Left hindlimb (tissue), 1 donor: Measurements from ENCODE around the gene EIF5.

Experiments used
- DNase-seq: peaks from one replicate; pipeline ENCODE4 v3.0.0-alpha.2; 2018

Gene EIF5

DNA sequence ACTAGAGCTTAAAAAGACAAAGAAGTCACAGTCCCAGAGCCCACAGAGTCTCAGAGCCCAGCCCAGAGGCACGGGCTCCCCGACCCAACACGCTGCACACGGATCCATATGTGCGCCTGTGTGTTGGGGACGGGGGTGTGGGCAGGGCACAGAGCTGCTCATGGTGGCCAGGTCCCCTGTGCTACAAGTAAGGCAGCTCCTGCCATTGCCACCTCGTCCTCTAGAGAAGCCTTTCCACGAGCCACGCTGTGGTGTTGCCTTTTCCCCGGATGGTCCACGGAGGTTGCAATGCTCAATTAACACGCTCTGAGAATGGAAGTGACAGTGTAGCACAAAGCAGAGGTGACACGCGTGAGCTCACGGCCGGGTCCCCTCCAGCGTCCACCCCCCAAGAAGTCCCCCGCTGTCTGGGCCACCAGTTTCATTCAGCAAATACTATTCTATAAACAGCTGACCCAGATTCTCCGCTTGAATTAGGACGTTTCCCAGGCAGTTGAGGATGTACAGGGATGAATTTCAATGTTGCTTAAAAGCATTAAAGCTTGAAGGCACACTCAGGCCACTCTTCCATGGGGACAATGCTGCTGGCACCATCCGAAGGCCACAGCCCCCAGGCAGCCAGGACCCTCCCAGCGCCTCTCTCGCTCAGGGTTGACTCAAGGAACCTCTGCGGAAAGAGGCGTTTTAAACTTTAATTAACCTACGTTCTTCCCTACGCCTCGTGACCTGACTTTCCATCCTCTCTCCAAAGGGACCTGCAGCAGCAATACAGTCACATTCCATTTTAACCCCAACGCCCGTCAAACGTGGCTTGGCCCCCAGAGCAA is 22.7 kb upstream of the EIF5 start:
- no peak for DNase-seq

DNA sequence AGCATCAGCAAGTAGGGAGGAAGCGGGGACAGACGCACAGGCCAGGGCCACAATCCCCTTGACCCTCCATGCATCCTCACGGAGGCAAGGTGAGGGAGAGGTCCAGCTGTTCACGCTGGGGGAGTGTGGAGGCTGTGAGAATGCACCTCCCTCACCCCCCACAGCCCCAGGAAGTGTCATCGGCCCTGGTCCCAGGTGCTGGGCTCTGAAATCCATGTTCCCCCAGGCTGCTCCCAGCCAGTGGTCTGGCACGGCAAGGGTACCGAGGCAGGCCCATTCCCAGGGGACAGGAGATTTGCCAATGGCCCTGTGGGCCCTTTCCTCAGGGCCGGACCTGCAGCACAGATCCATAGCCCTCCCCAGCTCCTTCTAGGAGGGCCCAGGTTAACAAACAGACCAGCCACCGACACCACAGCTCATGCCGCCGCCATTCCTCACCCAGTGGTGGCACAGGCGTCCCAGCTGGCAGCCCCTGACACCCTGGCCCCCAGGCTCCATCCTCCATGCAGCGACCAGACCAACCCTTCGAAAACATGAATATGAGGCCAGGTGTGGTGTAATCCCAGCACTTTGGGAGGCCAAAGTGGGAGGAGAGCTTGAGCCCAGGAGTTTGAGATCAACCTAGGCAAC is 21.9 kb upstream of the EIF5 start:
- no peak for DNase-seq

DNA sequence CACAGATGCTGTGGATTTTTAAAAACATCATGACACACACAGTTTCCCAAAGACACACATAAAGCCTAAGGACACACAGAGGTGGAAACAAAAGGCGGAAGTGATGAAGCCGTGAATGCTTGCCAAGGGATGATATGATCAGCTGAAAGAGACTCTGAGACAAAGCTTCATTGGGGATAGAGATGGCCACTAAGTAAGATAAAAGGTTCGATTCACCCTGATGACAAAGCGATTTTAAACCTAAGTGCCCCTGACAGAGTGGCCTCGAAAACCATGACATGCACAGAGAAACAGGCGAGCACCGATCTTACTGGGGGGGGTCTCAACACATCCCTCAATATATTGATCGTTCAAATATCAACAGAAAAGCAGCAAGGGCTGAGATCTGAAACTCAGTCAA is 20.3 kb upstream of the EIF5 start:
- no peak for DNase-seq

DNA sequence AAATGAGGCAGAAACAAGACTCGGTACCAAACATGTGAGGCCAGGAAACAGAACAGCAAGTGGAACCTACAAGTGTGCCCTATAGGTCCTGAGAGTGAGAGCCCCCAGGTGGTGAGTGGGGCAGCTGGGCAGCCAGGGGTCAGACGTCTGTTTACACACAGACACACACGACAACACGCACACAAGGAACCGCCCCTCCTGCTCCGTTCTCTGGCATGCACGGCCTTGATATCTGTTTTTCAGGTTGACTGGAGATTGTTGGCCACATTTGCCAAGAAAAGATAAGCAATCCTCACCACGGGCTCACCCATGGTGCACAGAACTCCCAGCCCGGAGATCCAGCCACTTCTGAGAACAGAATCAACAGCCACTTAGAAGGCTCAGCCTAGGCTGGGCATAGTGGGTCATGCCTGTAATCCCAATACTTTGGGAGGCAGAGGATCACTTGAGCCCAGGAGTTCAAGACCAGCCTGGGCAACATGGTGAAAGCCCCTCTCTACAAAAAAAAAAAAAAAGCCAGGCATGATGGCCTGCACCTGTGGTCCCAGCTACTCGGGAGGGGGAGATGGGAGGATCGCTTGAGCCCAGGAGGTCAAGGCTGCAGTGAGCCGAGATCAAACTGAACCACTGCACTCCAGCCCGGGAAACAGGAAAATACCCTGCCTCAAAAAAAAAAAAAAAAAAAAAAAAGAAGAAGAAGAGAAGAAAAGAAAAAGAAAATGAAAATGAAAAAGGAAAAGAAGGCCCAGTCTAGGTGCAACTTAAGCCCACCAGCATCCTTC is 19.4 kb upstream of the EIF5 start:
- no peak for DNase-seq

DNA sequence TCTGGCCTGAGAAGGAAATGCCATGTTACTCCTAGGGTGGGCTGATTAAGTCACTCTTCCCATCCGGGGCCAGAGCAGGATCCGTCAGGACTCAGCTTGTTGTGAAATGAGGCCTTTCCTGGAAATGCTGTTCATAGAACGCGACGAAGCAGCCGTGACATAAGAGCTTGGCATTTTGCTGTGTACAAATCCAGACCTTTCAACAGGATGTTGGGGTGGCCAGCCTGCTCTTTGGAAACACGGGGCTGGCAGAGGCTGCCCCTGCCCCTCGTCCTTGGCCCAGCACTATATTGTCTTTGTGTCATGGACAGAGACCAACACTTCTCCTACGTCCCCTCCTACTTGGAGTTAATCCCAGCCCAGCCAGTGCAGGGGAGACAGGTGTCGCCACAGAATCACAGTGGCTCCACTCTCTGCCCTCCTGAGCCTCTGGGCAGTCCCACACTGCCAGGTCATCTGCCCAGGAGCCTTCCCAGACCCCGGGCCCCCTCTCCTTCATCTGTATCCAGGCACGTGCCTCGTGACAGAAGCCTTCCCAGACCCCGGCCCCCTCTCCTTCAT is 18.6 kb upstream of the EIF5 start:
- no peak for DNase-seq

DNA sequence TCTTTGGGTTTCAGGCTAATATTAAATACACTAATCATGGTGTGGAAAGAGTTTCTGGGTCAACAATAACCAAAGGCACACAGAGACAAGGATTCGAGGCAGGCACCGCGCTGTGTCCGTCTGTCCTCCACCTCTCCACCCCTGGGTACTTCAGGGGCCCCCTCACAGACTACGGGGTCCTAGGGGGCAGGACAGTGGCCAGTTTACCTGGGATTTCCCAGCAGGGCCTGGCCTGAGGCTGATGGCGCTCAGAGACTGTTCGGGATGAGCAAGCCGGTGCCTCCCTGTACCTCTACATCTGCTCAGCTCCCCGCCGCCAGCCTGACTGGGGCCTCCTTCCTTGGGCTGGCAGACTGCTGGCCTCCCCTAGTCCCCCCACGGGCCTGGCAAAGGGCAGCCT is 18.1 kb upstream of the EIF5 start:
- DNase-seq: no peak

DNA sequence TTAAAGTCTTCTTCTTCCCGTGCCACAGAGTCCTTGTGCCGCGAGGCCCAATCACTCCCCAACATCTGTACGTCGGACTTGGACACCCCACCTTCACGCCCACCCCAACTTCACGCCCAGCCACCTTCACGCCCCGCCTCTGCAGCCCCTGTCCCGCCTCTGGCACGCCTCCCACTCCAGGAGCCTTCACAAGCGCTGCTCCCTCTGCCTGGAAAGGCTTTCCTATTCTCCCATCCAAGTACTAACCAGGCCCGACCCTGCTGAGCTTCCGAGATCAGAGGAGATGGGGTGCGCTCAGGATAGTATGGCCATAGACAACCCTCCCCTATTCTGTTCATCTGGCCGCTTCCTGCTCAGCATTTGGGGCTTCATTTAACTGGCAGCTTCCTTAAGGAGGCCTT is 17.3 kb upstream of the EIF5 start:
- DNase-seq: no peak

DNA sequence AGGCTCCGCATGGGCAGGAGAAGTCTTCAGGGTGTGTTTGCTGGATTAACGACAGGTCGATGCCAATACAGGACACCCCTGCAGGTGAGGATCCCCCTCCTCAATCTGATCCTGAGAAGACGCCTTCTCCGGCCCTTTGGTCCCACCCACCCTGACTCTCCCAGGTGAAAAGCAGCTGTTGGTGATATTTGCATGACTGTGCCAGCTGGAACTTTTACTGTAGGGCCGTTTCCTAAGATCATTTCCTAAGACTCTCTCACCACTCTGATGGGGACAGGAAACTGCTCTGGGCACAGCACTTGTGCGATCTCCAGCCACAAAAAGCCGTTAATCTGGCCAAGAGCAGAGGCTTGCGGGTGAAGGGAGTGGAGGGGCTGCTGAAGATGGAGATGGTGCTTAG is 16.8 kb upstream of the EIF5 start:
- no peak for DNase-seq

DNA sequence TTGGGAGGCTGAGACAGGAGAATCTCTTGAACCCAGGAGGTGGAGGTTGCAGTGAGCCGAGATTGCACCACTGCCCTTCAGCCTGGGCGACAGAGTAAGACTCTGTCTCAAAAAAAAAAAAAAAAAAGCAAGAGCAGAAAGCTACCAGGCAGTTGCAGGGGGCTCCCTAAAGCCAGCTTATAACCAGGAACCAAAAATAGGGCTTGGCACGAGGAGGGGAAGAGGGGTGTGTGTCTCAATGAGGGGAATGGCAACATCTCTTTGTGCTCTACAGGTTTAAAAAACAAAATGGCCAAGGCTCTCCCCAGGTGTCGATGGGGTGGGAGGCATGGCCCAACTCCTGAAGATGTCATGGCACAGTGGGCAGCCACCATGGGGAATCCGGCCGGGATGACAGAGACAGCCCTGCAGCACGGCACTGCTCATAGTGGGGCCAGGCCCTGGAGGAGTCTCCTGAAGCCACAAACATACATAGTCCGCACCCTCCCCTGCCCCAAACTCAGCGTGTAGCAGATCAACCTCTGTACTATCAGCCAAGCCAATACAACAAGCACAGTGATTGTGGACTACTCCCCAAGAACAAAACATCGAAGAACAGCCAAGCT is 16.0 kb upstream of the EIF5 start:
- DNase-seq: no peak

DNA sequence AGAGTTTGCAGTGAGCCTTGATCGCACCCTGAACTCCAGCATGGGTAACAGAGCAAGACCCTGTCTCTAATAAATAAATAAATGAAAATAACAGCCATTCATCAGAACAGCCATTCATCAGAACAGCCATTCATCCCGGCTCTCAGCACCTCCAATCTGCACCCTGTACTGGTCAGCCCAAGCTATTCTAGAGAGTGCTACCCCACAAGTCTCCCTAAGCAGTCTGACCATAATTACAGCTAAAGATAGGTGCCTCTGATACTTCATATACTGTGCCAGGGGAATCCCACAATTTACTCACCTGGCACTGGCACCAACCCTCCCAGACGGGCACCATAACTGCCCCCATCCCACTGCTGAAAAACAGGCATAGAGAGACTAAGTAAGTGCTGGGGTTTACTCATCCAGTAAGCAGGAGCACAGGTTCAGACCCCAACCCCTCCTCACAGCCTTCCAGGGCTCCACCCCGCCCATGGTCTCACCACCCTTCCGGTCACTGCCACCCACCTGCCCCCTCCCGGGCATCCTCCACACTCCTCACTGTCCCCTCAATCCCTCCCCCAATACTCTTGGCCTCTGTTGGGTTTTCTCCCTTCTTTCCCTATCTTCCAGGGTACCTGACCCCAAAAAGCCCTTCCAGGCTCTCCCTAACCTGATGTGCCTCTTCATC is 15.2 kb upstream of the EIF5 start:
- no peak for DNase-seq

DNA sequence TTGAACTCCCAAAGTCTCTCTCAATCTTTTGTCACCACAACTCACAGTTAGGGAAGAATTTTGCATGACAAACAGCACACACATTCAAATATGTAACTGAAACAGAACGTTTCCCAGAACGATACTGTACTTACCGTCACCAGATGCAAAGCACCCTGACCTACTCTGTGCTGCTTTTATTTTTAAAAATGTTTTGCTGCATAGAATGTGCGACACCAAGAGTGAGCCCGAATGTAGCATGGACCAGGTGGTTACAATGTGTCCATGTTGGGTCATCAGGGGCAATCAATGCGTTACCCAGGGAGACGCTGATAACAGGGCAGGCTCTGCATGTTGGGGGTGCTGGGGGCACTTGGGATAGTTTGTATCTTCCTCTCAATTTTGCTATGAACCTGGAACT is 14.6 kb upstream of the EIF5 start:
- DNase-seq: no peak

DNA sequence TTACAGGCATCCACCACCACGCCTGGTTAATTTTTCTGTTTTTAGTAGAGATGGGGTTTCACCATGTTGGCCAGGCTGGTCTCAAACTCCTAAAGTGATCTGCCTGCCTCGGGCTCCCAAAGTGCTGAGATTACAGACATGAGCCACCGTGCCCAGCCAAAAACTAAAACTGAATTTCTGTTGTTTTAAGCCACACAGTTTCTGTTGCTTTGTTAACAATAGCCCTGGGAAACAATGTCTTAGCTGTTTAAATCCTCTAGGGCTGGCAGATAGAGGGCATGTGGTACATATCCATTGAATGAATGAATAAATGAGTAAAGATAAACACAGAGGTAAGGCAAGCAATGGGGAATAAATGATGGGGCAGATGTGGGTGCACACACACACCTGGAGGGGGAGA is 8.0 kb upstream of the EIF5 start:
- no peak for DNase-seq

DNA sequence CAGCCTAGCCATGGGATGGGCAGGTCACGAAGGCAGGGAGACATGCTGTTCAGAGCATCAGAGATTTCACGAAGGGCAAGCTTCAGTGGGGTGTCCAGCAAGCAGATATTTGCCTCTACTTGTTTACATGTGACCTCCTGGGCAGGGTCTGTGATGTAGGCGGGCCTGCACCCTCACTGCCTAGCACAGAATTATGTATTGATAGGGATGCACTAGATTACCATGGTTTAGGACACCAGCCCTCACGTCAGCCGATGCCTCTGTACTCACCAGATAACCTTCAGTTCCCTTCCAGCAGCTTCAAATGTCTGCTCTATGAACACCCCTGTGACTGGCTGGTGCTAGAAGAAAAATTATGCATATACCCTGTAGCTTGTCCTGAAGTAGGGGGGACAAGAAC is 5.1 kb upstream of the EIF5 start:
- DNase-seq: no peak

DNA sequence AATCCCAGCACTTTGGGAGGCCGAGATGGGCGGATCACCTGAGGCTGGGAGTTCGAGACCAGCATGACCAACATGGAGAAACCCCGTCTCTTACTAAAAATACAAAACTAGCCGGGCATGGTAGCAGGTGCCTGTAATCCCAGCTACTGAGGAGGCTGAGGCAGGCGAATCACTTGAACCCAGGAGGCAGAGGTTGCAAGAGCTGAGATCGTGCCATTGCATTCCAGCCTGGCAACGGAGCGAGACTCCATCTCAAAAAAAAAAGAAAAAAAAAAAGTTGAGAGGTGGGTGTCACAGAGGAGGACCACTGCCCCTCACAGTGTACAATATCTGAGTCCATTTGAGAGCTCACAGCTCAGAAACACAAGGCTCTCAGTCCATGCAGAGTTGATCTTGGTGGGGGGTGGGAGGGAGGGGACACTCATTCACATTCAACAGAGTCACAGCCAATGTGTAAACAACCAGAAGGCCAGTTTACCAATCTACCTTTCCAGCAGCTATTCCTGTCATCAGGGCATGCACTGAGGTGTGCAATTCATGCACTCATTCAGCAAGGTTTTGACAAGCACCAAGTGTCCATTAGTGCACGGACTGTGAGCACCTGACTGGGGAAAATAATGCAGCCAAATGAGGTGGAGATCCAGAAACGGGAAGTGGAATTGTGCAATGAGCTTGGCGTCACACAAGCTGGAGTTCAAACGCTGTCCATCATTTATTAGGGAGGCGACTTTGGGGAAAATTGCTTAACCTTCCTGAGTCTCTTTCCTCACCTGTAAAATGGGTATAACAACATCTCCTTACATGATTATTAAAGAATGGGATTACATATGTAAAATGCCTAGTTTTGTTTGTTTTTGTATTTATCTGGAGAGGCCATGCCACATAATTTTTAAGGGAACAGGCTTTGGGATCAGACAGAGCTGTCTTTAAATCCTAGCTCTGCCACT is 4.4 kb upstream of the EIF5 start:
- no peak for DNase-seq

DNA sequence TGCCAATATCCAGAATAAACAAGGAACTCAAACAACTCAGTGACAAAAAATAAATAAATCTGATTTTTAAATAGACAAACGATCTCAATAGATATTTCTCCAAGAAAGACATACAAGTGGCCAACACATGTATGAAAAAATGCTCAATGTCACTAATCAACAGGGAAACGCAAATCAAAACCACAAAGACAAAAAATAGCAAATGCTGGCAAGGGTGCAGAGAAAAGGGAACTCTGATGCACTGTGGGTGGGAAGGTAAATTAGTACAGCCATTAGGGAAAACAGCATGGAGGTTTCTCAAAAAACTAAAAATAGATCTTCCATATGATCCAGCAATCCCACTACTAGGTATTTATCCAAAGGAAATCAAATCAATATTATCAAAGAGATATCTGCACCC is 3.5 kb upstream of the EIF5 start:
- no peak for DNase-seq

DNA sequence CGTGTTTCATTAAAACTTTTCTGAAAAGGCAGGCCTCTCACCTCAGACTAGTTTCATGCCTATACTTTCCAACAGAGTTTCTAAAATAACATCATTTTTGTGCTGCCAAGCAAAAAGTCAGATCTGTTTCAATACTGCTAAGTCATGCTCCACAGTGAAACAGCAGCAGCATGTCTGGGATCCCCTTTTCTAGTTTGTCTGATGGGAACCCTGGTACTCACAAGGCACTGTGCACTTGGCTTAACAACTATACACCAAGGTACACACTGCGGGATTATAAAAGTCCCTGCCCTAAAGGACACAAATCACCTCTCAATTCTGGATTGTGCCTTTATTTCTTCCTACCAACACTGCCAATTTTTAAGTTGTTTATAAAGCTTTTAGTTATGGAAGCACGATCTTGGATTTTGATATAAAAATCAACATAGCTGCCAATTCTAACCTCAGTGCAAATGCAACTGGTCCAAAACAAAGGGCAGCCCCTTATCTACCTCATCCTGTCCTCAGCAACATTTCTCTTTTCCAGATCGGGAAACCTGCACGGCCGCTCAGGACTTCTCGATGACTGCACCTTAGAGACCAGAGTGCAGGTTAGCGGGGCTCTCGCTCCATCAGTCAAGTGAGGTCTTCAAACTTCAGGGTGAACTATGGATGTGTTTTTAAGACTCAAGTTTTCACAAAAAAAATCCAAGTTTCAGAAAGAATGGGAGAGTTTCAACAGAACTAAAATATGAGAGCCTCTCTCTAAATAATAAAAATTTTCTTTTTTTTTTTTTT is 1.7 kb upstream of the EIF5 start:
- DNase-seq: no peak

DNA sequence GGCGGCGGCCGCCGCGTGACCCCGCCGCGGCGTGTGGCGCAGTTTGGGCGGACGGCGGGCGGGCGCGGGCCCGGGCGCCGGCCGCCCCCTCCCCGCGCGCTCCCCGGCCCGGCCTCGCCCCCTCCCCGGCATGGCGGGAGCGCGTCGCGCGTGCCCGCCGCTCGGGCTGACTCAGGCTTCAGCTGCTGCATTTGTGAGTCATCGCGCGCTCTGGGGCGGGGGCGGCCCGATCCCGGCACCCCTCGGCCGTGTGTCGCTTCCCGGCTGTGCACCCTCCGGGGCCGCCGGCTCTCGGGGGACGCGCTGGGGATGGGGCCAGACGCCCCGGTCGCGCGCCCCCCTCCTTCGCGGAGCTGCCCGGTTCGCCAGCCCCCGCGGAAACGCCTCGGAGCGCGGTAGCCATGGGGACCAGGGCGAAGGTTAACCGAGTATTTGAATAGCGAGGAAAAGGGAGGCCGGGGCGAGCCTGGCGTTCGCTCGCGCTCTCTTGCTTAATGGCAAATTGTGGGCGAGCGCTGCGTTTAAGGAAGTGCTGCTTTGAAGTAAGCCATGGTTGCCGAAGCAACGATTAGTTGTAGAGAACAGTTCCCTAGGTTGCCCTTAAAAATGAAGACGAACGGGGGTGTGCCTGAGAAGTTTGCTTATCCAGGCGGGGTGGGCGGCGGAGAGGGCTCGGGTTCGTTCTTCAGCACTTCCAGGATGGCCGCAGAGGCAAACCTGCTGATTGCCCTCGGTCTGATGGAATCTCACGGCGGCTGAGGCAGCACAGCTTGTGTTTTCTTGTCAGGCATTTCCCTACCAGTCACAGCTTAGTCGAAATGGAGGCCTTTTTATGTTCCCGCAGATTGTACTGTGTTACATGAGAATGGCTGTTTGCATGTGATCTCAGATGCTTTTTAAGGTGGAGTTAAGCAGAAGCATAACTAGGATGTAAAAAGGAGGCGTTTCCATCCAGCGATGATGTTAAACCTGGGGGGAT is 896 bp downstream of the EIF5 start:
- peak; percentile 81 for DNase-seq

DNA sequence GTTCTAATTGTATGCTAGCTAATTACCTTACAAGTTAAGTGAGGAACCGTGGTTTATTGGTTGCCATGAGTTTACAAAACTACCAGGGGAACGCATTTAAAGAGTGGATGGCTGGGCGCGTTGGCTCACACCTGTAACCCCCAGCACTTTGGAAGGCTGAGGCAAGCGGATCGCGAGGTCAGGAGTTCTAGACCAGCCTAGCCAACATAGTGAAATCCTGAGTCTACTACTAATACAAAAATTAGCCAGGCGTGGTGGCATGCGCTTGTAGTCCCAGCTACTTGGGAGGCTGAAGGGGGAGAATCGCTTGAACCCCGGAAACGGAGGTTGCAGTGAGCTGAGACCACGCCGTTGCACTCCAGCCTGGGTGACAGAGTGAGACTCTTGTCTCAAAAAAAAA is 2.2 kb downstream of the EIF5 start:
- no peak for DNase-seq

DNA sequence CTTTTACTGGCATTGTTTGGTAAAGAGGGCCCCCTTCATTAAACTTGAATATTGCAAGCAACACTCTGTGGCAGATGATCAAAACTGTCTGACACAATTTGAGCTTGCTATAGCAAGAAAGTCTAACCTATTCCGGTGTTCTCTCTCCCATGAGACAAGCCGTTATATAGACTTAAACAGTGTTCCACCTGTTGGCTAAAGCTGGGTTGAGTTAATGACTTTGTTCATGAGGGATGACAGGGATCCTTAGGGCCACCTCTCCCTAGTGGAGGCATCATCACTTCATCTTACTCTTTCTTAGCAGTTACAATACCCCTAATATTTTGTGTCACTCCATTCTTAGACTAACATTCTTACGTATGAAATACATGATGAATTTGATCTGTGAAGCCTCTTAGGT is 3.8 kb downstream of the EIF5 start:
- no peak for DNase-seq
